ENCODE data around the gene MTFP1.
"Not testable (repeated sequence)": the region's sequence is repeated elsewhere in the genome, so short reads cannot be mapped to it uniquely, and the experiment has no call there.

MTFP1 gene

GRCh38 chr22:30459181-30460052 is 33.8 kb downstream of the MTFP1 start:
- H3K4me2 ChIP-seq (ENCODE audit: low read length): no peak overlapping the region
- no peak overlapping the region for H3K27ac ChIP-seq (ENCODE audit: low read length)
- no peak overlapping the region for H3K4me3 ChIP-seq (ENCODE audit: low read length)
- H3K4me1 ChIP-seq (ENCODE audit: low read length): no peaks in the 10 kb centered on the region
- H3K36me3 ChIP-seq (replicated peaks; ENCODE audit: low read depth, low read length): no peaks in the 10 kb centered on the region
- H3K9ac ChIP-seq (ENCODE audit: low read length): no peak overlapping the region
- no peaks in the 10 kb centered on the region for H3K79me2 ChIP-seq (ENCODE audit: low read length)
- no peak for TF ChIP-seq EZH2phosphoT487 (IDR thresholded peaks at IDR 0.05; ENCODE audit: low read depth)
- TF ChIP-seq CTCF (IDR thresholded peaks at IDR 0.05; ENCODE audit: low read depth, low read length): no peak
- no peaks in the 10 kb centered on the region for H3K9me3 ChIP-seq (ENCODE audit: insufficient read depth, low read length)
- no peak overlapping the region for H2AFZ ChIP-seq (ENCODE audit: low read depth, low read length)
- H3K27me3 ChIP-seq (ENCODE audit: low read depth, low read length): no peaks in the 10 kb centered on the region
- no peaks in the 10 kb centered on the region for H4K20me1 ChIP-seq (ENCODE audit: insufficient read depth, low read length)

GRCh38 chr22:30460147-30460546 is 34.6 kb downstream of the MTFP1 start:
- no peaks in the 10 kb centered on the region for H3K79me2 ChIP-seq (ENCODE audit: low read length)
- H3K4me3 ChIP-seq (ENCODE audit: low read length): no peak overlapping the region
- H3K9me3 ChIP-seq (ENCODE audit: insufficient read depth, low read length): no peaks in the 10 kb centered on the region
- H3K27ac ChIP-seq (ENCODE audit: low read length): no peak overlapping the region
- H3K4me1 ChIP-seq (ENCODE audit: low read length): no peaks in the 10 kb centered on the region
- peaks cover 6% of the 10 kb centered on the region for H3K27me3 ChIP-seq (ENCODE audit: low read depth, low read length)
- H3K4me2 ChIP-seq (ENCODE audit: low read length): no peak overlapping the region
- no peaks in the 10 kb centered on the region for H3K36me3 ChIP-seq (replicated peaks; ENCODE audit: low read depth, low read length)
- H3K9ac ChIP-seq (ENCODE audit: low read length): no peak overlapping the region
- TF ChIP-seq CTCF (IDR thresholded peaks at IDR 0.05; ENCODE audit: low read depth, low read length): no peak
- no peak for TF ChIP-seq EZH2phosphoT487 (IDR thresholded peaks at IDR 0.05; ENCODE audit: low read depth)
- H2AFZ ChIP-seq (ENCODE audit: low read depth, low read length): no peak overlapping the region
- H4K20me1 ChIP-seq (ENCODE audit: insufficient read depth, low read length): no peaks in the 10 kb centered on the region

- not testable (repeated sequence) for H2AFZ ChIP-seq (ENCODE audit: low read depth, low read length); H3K4me3 ChIP-seq (ENCODE audit: low read length); H3K27ac ChIP-seq (ENCODE audit: low read length); H3K27me3 ChIP-seq (ENCODE audit: low read depth, low read length); H4K20me1 ChIP-seq (ENCODE audit: insufficient read depth, low read length); H3K9ac ChIP-seq (ENCODE audit: low read length); H3K4me1 ChIP-seq (ENCODE audit: low read length); H3K36me3 ChIP-seq (replicated peaks; ENCODE audit: low read depth, low read length); H3K9me3 ChIP-seq (ENCODE audit: insufficient read depth, low read length); H3K79me2 ChIP-seq (ENCODE audit: low read length); H3K4me2 ChIP-seq (ENCODE audit: low read length)
These were observed 35.0 kb downstream of the MTFP1 start for GRCh38 chr22:30460555-30460954.

GRCh38 chr22:30469165-30469564 is 43.6 kb downstream of the MTFP1 start:
- H3K9me3 ChIP-seq (ENCODE audit: insufficient read depth, low read length): no peaks in the 10 kb centered on the region
- no peak overlapping the region for H3K9ac ChIP-seq (ENCODE audit: low read length)
- no peak overlapping the region for H3K4me2 ChIP-seq (ENCODE audit: low read length)
- no peak overlapping the region for H2AFZ ChIP-seq (ENCODE audit: low read depth, low read length)
- no peaks in the 10 kb centered on the region for H3K36me3 ChIP-seq (replicated peaks; ENCODE audit: low read depth, low read length)
- no peak for TF ChIP-seq EZH2phosphoT487 (IDR thresholded peaks at IDR 0.05; ENCODE audit: low read depth)
- TF ChIP-seq CTCF (IDR thresholded peaks at IDR 0.05; ENCODE audit: low read depth, low read length): no peak
- no peaks in the 10 kb centered on the region for H4K20me1 ChIP-seq (ENCODE audit: insufficient read depth, low read length)
- H3K4me3 ChIP-seq (ENCODE audit: low read length): no peak overlapping the region
- H3K27me3 ChIP-seq (ENCODE audit: low read depth, low read length): peaks cover 44% of the 10 kb centered on the region
- H3K4me1 ChIP-seq (ENCODE audit: low read length): no peaks in the 10 kb centered on the region
- H3K27ac ChIP-seq (ENCODE audit: low read length): no peak overlapping the region
- no peaks in the 10 kb centered on the region for H3K79me2 ChIP-seq (ENCODE audit: low read length)
